ENCODE measurements around the gene DENND1A. TPM values are rescaled to one million over a fixed set of nuclear protein-coding genes. Genes with fewer than 3 reads are reported as not detected.

The DENND1A gene
- total RNA-seq, 4 donors from 2014 or later: 37.1 to 55.3 (median 50.0) TPM

DNA sequence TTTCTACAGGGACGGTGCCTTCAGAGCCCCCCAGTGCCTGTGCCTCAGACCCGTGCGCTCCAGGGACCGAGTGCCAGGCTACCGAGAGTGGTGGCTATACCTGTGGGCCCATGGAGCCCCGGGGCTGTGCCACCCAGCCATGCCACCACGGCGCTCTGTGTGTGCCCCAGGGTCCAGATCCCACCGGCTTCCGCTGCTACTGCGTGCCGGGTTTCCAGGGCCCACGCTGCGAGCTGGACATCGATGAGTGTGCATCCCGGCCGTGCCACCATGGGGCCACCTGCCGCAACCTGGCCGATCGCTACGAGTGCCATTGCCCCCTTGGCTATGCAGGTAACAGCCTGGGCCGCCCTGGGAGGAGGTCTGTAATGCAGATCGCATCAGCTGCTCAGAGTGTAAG, 567.1 kb downstream of the DENND1A start:
- Histone ChIP-seq H3K4me1 (peaks cover 0 to 16% (median 2%) of the 10 kb centered on the region in 4 donors), H3K27me3 (no peaks in the 10 kb centered on the region), H3K4me3 (no peak overlapping the region), H3K9me3 (no peaks in the 10 kb centered on the region), H3K27ac (no peak overlapping the region), H3K36me3 (no peaks in the 10 kb centered on the region)
- DNase-seq: no peak
- no peak for TF ChIP-seq POLR2A (IDR thresholded peaks at IDR 0.05)
- TF ChIP-seq, protein P1, sequence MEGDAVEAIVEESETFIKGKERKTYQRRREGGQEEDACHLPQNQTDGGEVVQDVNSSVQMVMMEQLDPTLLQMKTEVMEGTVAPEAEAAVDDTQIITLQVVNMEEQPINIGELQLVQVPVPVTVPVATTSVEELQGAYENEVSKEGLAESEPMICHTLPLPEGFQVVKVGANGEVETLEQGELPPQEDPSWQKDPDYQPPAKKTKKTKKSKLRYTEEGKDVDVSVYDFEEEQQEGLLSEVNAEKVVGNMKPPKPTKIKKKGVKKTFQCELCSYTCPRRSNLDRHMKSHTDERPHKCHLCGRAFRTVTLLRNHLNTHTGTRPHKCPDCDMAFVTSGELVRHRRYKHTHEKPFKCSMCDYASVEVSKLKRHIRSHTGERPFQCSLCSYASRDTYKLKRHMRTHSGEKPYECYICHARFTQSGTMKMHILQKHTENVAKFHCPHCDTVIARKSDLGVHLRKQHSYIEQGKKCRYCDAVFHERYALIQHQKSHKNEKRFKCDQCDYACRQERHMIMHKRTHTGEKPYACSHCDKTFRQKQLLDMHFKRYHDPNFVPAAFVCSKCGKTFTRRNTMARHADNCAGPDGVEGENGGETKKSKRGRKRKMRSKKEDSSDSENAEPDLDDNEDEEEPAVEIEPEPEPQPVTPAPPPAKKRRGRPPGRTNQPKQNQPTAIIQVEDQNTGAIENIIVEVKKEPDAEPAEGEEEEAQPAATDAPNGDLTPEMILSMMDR (IDR thresholded peaks at IDR 0.05): no peak

DNA sequence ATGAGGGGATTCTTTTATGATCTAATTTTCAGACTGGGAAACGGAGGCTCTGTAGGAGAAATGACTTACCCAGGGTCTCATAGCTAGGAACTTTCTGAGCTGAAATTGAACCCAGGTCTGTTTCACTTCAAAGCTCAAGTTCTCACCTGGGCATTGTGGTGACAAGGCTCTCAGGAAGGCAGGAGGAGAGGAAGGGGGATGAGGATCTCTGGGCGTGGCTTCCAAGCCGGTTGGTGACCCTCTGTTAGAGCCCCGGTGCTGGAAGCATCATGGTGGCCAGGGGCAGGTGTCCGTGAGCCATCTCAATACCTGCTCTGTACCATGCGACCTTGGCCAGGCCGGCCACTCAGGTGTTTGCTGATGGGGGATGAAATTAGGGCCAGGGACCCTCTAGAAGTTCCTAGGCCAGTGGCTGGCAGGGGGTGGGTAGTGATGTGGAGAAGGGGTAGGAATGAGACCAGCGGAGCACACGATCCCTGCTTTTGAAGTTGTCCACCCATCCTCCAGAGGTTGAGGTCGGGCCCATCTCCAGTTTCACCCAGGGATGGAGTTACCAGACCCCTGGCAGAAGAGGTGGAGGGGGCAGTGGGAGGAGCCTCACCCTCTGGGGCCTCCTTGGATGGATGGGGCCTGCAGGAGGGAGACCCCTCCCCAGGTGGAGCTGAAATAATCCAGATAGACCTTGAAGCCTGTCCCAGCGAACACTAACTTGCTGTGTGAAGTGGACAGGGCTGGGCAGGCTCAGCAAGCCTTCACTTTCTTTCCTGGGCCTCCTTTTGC, 568.0 kb downstream of the DENND1A start:
- DNase-seq: no peak

DNA sequence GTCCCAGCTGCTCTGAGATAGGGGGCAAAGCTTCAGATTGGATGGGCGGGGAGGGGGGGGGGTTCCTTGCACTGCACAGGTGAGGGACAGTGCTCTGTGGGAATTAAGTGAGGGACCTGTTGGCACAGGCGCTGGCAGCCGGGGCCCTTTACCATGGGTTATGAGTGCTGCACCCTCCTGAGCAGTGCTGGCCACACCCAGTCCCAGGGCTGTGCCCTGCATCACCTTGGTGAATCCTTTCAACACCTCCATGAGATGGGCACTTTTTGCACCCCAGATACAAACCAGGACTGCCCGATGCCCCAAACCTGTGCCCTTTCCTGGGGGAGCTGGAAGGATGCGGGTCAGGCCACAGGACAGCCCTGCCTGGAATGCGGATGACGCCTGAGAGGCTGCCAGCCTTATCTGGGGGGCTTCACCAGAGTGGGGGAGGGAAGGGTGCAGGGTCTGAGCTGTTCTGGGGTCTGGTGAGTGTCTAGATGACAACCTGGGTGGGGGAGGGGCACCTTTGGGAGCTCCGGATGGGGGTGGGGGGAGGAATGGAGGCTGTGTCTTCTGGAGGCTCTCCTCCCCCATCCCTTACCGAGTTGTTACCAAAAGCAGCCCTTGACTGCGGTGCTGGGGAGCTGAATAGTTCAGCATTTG, 568.7 kb downstream of the DENND1A start:
- H3K27me3 ChIP-seq: no peaks in the 10 kb centered on the region
- no peaks in the 10 kb centered on the region for H3K9me3 ChIP-seq
- no peak for DNase-seq
- no peaks in the 10 kb centered on the region for H3K36me3 ChIP-seq
- H3K27ac ChIP-seq: no peak overlapping the region
- H3K4me3 ChIP-seq: no peak overlapping the region
- TF ChIP-seq, protein P1 (IDR thresholded peaks at IDR 0.05): no peak
- no peak for TF ChIP-seq POLR2A (IDR thresholded peaks at IDR 0.05)
- peaks cover 0 to 16% (median 2%) of the 10 kb centered on the region in 4 donors for H3K4me1 ChIP-seq

More for the DNA sequence above, 568.0 kb downstream of the DENND1A start:
- TF ChIP-seq, protein P1 (IDR thresholded peaks at IDR 0.05): no peak
- TF ChIP-seq POLR2A (IDR thresholded peaks at IDR 0.05): no peak
- H3K4me1 ChIP-seq: peaks cover 0 to 16% (median 2%) of the 10 kb centered on the region in 4 donors
- no peaks in the 10 kb centered on the region for H3K9me3 ChIP-seq
- no peak overlapping the region for H3K27ac ChIP-seq
- H3K27me3 ChIP-seq: no peaks in the 10 kb centered on the region
- no peaks in the 10 kb centered on the region for H3K36me3 ChIP-seq
- H3K4me3 ChIP-seq: no peak overlapping the region

DNA sequence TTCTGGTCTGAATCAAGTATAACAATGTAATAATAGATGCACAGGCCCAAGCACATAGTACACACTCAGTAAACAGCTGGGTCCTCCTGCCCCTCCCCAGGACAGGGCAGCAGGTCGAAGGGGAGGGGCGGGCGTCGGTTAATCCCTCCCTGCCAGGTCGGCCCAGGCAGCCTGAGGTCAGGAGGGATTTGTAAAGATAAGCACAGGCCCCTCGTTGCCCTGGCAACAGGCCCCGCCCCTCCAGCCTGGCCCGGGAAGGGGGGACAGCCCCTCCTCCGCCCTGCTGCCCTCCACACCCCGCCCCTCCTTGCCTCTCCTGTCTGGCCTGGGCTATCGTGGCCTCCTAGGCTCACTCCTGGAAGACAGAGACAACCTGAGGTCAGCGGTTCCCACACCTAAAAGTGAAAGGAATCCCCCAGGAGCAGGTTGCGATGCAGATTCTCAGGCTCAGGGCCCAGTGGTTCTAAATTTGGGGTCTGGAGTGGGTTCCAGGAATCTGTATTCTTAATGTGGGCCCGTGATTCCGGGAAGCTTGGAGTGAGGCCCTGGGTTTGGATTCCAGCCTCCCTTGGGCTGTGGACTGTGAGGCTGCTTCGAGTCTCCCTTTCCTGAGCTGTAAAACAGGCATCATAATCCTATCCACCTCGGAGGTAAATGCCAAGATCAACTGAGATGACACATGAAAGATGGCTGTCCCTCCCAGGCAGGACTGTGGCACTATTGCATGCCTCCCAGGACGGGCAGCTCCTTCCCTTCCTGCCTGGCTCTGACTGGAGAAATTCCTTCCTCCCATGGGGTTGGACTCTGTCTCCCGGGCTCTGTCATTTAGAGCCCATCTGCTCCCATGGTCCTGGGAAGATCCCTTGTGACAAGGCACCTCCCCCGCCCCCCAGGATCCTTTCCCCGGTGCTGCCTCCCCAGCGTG, 569.5 kb downstream of the DENND1A start:
- TF ChIP-seq, protein P1 (IDR thresholded peaks at IDR 0.05): no peak
- TF ChIP-seq POLR2A (IDR thresholded peaks at IDR 0.05): no peak
- peak; percentile 19 to 83 (median 82) for DNase-seq
- H3K27ac ChIP-seq: peak overlapping the region in 3 of 4 donors; percentile 10 to 26 (median 15)

DNA sequence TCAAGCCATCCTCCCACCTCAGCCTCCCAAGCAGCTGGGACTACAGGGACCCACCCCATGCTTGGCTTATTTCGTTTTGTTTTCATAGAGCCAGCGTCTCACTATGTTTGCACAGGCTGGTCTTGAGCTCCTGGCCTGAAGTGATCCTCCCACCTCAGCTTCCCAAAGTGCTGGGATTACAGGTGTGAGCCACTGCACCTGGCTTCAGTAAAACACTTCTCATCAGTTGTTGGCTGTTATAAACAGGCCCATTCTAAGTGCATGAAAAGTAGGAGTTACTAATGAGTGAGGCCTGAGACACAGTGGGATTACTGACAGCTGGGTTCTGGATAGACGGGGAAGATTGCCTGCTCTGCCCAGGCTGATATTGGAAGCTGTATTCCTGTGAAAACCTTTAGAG, 570.4 kb downstream of the DENND1A start:
- Histone ChIP-seq H3K27me3 (no peaks in the 10 kb centered on the region), H3K9me3 (no peaks in the 10 kb centered on the region), H3K4me1 (peaks cover 0 to 16% (median 2%) of the 10 kb centered on the region in 4 donors), H3K4me3 (no peak overlapping the region), H3K27ac (peak overlapping the region in 1 of 4 donors; percentile 26), H3K36me3 (no peaks in the 10 kb centered on the region)
- no peak for DNase-seq
- TF ChIP-seq, protein P1 (IDR thresholded peaks at IDR 0.05): no peak
- no peak for TF ChIP-seq POLR2A (IDR thresholded peaks at IDR 0.05)

More for the DNA sequence above, 569.5 kb downstream of the DENND1A start:
- Histone ChIP-seq H3K36me3 (no peaks in the 10 kb centered on the region), H3K27me3 (no peaks in the 10 kb centered on the region), H3K4me3 (no peak overlapping the region), H3K4me1 (peaks cover 0 to 16% (median 2%) of the 10 kb centered on the region in 4 donors), H3K9me3 (no peaks in the 10 kb centered on the region)
